Gastrocnemius medialis (tissue), 4 donors: ENCODE measurements around the gene SUSD4.

Source experiments
- POLR2A ChIP-seq, 2 donors: fragments of 450-650 bp; IDR thresholded peaks; one replicate each; pipeline ENCODE4 v1.6.1; 2017; ENCODE audit warnings: antibody characterized with exemption in 2 of 2, mild to moderate bottlenecking in 2 of 2, moderate library complexity in 2 of 2
- TF ChIP-seq, protein P1 (sequence below), 5 experiments: fragments of 450-650 bp in 3 of 5; fragments of 200-600 bp in 2 of 5; sonication (generic) in 2 of 5; IDR thresholded peaks in 4 of 5; conservative IDR thresholded peaks in 1 of 5; 1 replicate in 4 of 5; 2 replicates in 1 of 5; pipeline ENCODE4 v1.5.1; 2016 to 2019; ENCODE audit warnings: antibody characterized with exemption in 5 of 5, mild to moderate bottlenecking in 3 of 5, moderate library complexity in 3 of 5

DNA sequence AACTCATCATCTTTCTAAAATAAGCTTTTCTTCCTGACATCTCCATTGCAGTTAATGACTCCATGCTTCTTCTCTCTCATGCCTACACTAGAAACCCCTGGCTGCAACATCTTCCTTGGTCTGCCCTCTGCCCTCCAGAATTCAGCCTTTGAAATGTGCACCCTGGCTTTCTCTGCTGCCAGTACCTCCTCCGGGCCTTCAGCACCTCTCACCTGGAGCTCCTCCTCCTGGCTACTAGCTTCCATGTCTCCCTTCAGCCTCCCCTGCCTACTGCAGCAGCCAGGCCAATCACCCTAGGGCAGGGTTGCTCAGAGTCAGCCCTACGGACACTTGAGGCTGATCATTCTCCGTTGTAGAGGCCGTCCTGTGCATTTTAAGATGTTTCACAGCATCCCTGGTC lies 18.3 kb downstream of the SUSD4 start:
- TF ChIP-seq, protein P1, sequence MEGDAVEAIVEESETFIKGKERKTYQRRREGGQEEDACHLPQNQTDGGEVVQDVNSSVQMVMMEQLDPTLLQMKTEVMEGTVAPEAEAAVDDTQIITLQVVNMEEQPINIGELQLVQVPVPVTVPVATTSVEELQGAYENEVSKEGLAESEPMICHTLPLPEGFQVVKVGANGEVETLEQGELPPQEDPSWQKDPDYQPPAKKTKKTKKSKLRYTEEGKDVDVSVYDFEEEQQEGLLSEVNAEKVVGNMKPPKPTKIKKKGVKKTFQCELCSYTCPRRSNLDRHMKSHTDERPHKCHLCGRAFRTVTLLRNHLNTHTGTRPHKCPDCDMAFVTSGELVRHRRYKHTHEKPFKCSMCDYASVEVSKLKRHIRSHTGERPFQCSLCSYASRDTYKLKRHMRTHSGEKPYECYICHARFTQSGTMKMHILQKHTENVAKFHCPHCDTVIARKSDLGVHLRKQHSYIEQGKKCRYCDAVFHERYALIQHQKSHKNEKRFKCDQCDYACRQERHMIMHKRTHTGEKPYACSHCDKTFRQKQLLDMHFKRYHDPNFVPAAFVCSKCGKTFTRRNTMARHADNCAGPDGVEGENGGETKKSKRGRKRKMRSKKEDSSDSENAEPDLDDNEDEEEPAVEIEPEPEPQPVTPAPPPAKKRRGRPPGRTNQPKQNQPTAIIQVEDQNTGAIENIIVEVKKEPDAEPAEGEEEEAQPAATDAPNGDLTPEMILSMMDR (IDR thresholded peaks at IDR 0.05 in 4 of 5, conservative IDR thresholded peaks at IDR 0.05 in 1 of 5), result no peak
- no peak for TF ChIP-seq POLR2A (IDR thresholded peaks at IDR 0.05)
